ENCODE results near the gene SEC23A.

The SEC23A gene

GRCh38 chr14:38991299-38991698 lies 111.7 kb downstream of the SEC23A start:
- no peaks in the 10 kb centered on the region for H3K36me3 ChIP-seq (ENCODE audit: control insufficient read depth, insufficient read depth, low read length)
- no peaks in the 10 kb centered on the region for H3K9me3 ChIP-seq (ENCODE audit: control insufficient read depth, low read length)
- H3K4me3 ChIP-seq (ENCODE audit: extremely low read depth, insufficient read depth, low read length, poor library complexity, severe bottlenecking): no peak overlapping the region
- no peak overlapping the region for H3K27ac ChIP-seq (ENCODE audit: low read depth, low read length, severe bottlenecking)
- H3K4me1 ChIP-seq (ENCODE audit: control insufficient read depth, insufficient read depth, low read length, poor library complexity, severe bottlenecking): peaks cover 7% of the 10 kb centered on the region
- 100% methylated on average over 1 of the region's 1 CpG; no CpG with 5 or more reads in 1 of the 2 experiments for WGBS, 2 experiments (ENCODE audit: insufficient coverage in 2 of 2)

- H3K9me3 ChIP-seq (ENCODE audit: control insufficient read depth, low read length): no peaks in the 10 kb centered on the region
- peak overlapping the region; percentile 42 for H3K27ac ChIP-seq (ENCODE audit: low read depth, low read length, severe bottlenecking)
- 79% methylated on average over 2 of the region's 2 CpGs; no CpG with 5 or more reads in 1 of the 2 experiments for WGBS, 2 experiments (ENCODE audit: insufficient coverage in 2 of 2)
- H3K4me3 ChIP-seq (ENCODE audit: extremely low read depth, insufficient read depth, low read length, poor library complexity, severe bottlenecking): no peak overlapping the region
- peaks cover 7% of the 10 kb centered on the region for H3K4me1 ChIP-seq (ENCODE audit: control insufficient read depth, insufficient read depth, low read length, poor library complexity, severe bottlenecking)
- H3K36me3 ChIP-seq (ENCODE audit: control insufficient read depth, insufficient read depth, low read length): no peaks in the 10 kb centered on the region
Observed at GRCh38 chr14:38989922-38990546, 113.0 kb downstream of the SEC23A start.

DNA sequence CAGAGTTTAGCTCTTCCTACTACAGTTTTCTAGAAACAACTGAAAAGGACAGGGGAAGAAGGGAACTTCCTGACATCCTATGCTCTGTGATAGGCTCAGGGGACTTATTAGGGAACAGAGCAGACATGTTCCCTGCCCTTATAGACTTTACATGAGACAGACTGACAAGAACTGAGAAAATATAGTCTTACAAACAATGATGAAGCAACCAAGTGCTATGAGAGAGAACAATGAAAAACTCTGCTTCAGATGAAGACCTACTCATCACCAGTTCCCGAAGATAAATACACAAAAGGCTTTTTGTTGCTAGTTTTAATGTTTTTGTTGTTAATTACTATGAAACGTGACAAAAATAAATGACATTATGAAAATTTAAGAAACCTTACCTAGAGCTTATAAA lies 115.3 kb downstream of the SEC23A start:
- Histone ChIP-seq H3K4me1 (ENCODE audit: control insufficient read depth, insufficient read depth, low read length, poor library complexity, severe bottlenecking) (peaks cover 6% of the 10 kb centered on the region), H3K9me3 (ENCODE audit: control insufficient read depth, low read length) (peaks cover 2% of the 10 kb centered on the region), H3K4me3 (ENCODE audit: extremely low read depth, insufficient read depth, low read length, poor library complexity, severe bottlenecking) (no peak overlapping the region), H3K27ac (ENCODE audit: low read depth, low read length, severe bottlenecking) (no peak overlapping the region), H3K36me3 (ENCODE audit: control insufficient read depth, insufficient read depth, low read length) (no peaks in the 10 kb centered on the region)
- 100% methylated on average over 1 of the region's 2 CpGs; no CpG with 5 or more reads in 1 of the 2 experiments for WGBS, 2 experiments (ENCODE audit: insufficient coverage in 2 of 2)

DNA sequence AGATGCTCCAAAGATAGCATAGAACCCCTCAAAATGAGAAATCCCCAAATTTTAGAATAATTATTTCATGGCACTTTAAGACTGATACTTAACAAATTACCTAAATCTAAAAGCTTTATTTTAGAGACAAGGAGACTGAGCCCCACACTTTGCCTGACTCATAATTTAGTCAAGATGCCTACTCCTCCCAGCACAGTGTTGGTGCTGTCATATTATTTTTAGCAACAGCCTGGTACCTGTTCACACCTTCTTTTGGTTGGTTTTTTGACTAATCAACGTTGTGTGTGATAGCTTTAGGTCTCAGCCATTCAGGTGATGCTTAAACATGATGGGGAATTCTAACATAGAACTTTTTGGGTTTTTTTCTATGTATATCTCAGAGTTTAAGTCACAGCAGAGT lies 120.2 kb downstream of the SEC23A start:
- no peak overlapping the region for H3K4me3 ChIP-seq (ENCODE audit: extremely low read depth, insufficient read depth, low read length, poor library complexity, severe bottlenecking)
- no peaks in the 10 kb centered on the region for H3K4me1 ChIP-seq (ENCODE audit: control insufficient read depth, insufficient read depth, low read length, poor library complexity, severe bottlenecking)
- no peak overlapping the region for H3K27ac ChIP-seq (ENCODE audit: low read depth, low read length, severe bottlenecking)
- H3K9me3 ChIP-seq (ENCODE audit: control insufficient read depth, low read length): peaks cover 6% of the 10 kb centered on the region
- no peaks in the 10 kb centered on the region for H3K36me3 ChIP-seq (ENCODE audit: control insufficient read depth, insufficient read depth, low read length)
- WGBS, 2 experiments (ENCODE audit: insufficient coverage in 2 of 2): 0% methylated on average over 1 of the region's 1 CpG

- H3K9me3 ChIP-seq (ENCODE audit: control insufficient read depth, low read length): peaks cover 6% of the 10 kb centered on the region
- H3K27ac ChIP-seq (ENCODE audit: low read depth, low read length, severe bottlenecking): no peak overlapping the region
- no peaks in the 10 kb centered on the region for H3K36me3 ChIP-seq (ENCODE audit: control insufficient read depth, insufficient read depth, low read length)
- no CpG with 5 or more reads among the region's 3 CpGs for WGBS, 2 experiments (ENCODE audit: insufficient coverage in 2 of 2)
- no peaks in the 10 kb centered on the region for H3K4me1 ChIP-seq (ENCODE audit: control insufficient read depth, insufficient read depth, low read length, poor library complexity, severe bottlenecking)
- H3K4me3 ChIP-seq (ENCODE audit: extremely low read depth, insufficient read depth, low read length, poor library complexity, severe bottlenecking): no peak overlapping the region
Observed at GRCh38 chr14:38982278-38982677, 120.8 kb downstream of the SEC23A start.
